Osteoblast (primary cell): ENCODE results near the gene PMAIP1. TPM values are rescaled to one million over a fixed set of nuclear protein-coding genes. Genes with fewer than 3 reads are reported as not detected.
A peak's percentile ranks its signal among the peaks of the same experiment; 100 is the strongest.
"Not testable (repeated sequence)": the region's sequence is repeated elsewhere in the genome, so short reads cannot be mapped to it uniquely, and the experiment has no call there.

Experiments
- DNase-seq: peaks from one replicate; pipeline ENCODE4 v3.0.0; 2011; ENCODE audit warnings: low spot score, mixed read lengths; ENCODE audit not compliant: insufficient read length; ENCODE audit errors: missing footprints
- H2AFZ ChIP-seq: 2 replicates; pipeline ENCODE4 v1.6.0; 2011; ENCODE audit warnings: mild to moderate bottlenecking, low read length
- H3K27ac ChIP-seq: 2 replicates; pipeline ENCODE4 v1.5.1; 2011; ENCODE audit warnings: mild to moderate bottlenecking, low read depth, low read length, moderate library complexity
- H3K27me3 ChIP-seq: 2 replicates; pipeline ENCODE4 v1.6.0; 2012; ENCODE audit warnings: mild to moderate bottlenecking, control low read depth, inconsistent platforms, low read length, moderate library complexity; ENCODE audit not compliant: insufficient read depth
- H3K36me3 ChIP-seq: 2 replicates; pipeline ENCODE4 v1.5.1; 2011; ENCODE audit warnings: mild to moderate bottlenecking, low read length, control low read depth, moderate library complexity; ENCODE audit not compliant: insufficient read depth
- H3K4me1 ChIP-seq: 2 replicates; pipeline ENCODE4 v1.5.1; 2011; ENCODE audit warnings: mild to moderate bottlenecking, low read length, control low read depth, moderate library complexity; ENCODE audit not compliant: insufficient read depth
- H3K4me2 ChIP-seq: 2 replicates; pipeline ENCODE4 v1.6.0; 2011; ENCODE audit warnings: mild to moderate bottlenecking, low read length; ENCODE audit not compliant: insufficient read depth
- H3K4me3 ChIP-seq: fragments of 200-600 bp; sonication (generic); 3 replicates; pipeline ENCODE4 v1.5.1; 2012; ENCODE audit warnings: mild to moderate bottlenecking, low read length, inconsistent platforms; ENCODE audit not compliant: insufficient read depth
- H3K79me2 ChIP-seq: 2 replicates; pipeline ENCODE4 v1.6.0; 2012; ENCODE audit warnings: mild to moderate bottlenecking, low read length, control low read depth, inconsistent platforms; ENCODE audit not compliant: insufficient read depth
- H3K9me3 ChIP-seq: 2 replicates; pipeline ENCODE4 v1.5.1; 2011; ENCODE audit warnings: low read depth, low read length, control low read depth
- H4K20me1 ChIP-seq: 2 replicates; pipeline ENCODE4 v1.6.0; 2012; ENCODE audit warnings: mild to moderate bottlenecking, low read length, control low read depth; ENCODE audit not compliant: insufficient read depth
- total RNA-seq: library from RNA; depleted of rRNA; stranded (reverse); fragments of >200 nt; gene quantifications from 2 replicates; pipeline ENCODE4 v1.2.3, GENCODE V29; 2012
- TF ChIP-seq, protein P1 (sequence below): IDR thresholded peaks from 2 replicates; pipeline ENCODE4 v1.5.1; 2011; ENCODE audit warnings: mild to moderate bottlenecking, low read depth, low read length, moderate library complexity; ENCODE audit errors: extremely low read depth

PMAIP1 gene
- total RNA-seq: 3.5 and 4.0 TPM in 2 replicates

DNA sequence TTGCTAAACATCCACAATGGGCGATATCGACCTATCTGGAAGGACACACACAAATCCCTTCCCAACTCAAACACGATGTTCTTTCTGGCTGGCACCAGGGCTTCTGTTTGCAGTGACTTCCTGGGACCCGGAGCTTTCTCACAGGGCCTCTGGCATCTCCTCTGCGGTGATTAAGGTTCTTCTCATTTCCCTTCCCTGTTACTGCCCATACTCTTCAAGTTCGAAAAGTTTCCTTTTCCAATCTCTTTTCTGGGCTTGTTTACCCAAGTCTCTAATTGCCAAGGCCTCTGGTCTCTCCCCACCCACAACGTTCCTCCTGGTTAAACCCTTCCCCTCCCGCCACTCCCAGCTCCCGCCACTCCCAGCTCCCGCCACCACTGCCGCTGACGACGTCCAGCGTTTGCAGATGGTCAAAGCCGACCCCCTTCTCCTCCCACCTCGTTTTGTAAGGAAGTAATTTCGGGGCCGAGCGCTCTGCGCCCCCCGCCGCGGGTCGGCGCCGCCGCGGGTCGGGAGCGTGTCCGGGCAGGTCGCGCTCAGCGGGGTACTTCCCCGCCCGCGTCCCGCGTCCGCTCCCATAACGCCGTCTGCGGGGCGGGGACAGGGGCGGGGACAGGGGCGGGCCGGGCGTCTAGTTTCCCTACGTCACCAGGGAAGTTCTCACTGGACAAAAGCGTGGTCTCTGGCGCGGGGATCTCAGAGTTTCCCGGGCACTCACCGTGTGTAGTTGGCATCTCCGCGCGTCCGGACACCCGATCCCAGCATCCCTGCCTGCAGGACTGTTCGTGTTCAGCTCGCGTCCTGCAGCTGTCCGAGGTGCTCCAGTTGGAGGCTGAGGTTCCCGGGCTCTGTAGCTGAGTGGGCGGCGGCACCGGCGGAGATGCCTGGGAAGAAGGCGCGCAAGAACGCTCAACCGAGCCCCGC, at the start of gene PMAIP1:
Gene PMAIP1 (plus strand): TSS at position 699 of the 924 bp plus-strand sequence. CDS start 182 bp downstream, at position 881.
- no peaks in the 10 kb centered on the region for H3K9me3 ChIP-seq
- TF ChIP-seq, protein P1, sequence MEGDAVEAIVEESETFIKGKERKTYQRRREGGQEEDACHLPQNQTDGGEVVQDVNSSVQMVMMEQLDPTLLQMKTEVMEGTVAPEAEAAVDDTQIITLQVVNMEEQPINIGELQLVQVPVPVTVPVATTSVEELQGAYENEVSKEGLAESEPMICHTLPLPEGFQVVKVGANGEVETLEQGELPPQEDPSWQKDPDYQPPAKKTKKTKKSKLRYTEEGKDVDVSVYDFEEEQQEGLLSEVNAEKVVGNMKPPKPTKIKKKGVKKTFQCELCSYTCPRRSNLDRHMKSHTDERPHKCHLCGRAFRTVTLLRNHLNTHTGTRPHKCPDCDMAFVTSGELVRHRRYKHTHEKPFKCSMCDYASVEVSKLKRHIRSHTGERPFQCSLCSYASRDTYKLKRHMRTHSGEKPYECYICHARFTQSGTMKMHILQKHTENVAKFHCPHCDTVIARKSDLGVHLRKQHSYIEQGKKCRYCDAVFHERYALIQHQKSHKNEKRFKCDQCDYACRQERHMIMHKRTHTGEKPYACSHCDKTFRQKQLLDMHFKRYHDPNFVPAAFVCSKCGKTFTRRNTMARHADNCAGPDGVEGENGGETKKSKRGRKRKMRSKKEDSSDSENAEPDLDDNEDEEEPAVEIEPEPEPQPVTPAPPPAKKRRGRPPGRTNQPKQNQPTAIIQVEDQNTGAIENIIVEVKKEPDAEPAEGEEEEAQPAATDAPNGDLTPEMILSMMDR: no peak
- H2AFZ ChIP-seq: peak within 1 kb of the TSS; percentile 95
- H3K4me3 ChIP-seq: peak within 1 kb of the TSS; percentile 85
- H3K79me2 ChIP-seq: peaks cover 12% of the 10 kb centered on the region
- peaks cover 18% of the 10 kb centered on the region for H3K4me1 ChIP-seq
- H3K36me3 ChIP-seq: peaks cover 4% of the 10 kb centered on the region
- no peaks in the 10 kb centered on the region for H3K27me3 ChIP-seq
- no peaks in the 10 kb centered on the region for H4K20me1 ChIP-seq
- peak within 1 kb of the TSS; percentile 92 for H3K4me2 ChIP-seq
- peak; percentile 95 for DNase-seq
- H3K27ac ChIP-seq: peak within 1 kb of the TSS; percentile 87

DNA sequence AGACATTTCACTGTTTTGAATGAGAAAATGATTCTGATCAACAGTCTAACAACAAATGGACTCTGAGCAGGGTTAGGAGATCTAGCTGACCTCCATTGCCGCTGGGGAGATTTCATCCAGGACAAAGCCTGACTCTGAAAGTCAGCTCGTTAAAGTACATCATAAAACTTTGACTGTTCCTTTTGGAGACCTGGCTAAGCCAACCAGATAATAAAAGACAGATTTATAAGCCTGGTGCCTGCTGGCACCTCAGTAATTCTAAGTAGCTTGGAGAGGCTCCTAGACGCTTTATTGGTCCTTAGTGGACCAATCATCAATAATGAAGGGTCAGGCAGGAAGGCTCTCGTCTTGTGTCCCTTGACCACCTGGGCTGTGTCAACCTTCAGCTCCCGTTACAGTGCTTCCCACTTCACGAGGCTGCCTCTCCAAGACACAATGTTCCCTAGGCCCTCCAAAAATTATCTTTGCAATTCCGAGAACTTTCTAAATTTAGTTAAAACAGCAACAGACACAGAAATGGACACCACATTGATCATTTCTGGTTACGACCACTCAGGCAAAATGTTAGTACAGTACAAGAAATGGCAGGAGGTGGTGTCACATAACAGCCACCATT, 47.9 kb upstream of the PMAIP1 start:
- Histone ChIP-seq H3K27ac (no peak overlapping the region), H3K36me3 (no peaks in the 10 kb centered on the region), H3K4me3 (no peak overlapping the region), H3K4me1 (no peaks in the 10 kb centered on the region), H4K20me1 (no peaks in the 10 kb centered on the region), H3K27me3 (peaks cover 6% of the 10 kb centered on the region), H3K9me3 (no peaks in the 10 kb centered on the region), H3K79me2 (no peaks in the 10 kb centered on the region), H2AFZ (no peak overlapping the region), H3K4me2 (no peak overlapping the region)
- DNase-seq: no peak
- TF ChIP-seq, protein P1: no peak

DNA sequence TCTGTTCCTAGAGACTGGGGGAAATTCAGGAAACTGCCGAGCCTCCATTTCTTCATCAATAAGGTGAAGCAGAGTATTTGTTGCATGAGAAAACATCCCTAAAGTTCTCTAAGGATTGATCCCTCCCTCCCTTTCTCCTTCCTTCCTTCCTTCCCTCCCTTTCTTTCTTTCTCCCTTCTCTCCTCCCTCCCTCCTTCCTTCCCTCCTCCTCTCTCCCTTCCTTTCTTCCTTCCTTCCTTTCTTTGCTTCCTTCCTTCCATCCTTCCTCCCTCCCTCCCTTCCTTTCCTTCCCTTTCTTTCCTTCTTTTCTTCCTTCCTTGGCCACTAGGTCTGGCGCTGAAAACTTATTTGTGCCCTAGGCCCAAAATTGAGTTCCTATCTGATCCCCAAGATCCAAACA, 47.2 kb upstream of the PMAIP1 start:
- Histone ChIP-seq H3K79me2 (no peaks in the 10 kb centered on the region), H3K4me3 (no peak overlapping the region), H2AFZ (no peak overlapping the region), H4K20me1 (no peaks in the 10 kb centered on the region), H3K4me1 (no peaks in the 10 kb centered on the region), H3K9me3 (no peaks in the 10 kb centered on the region), H3K27me3 (peaks cover 10% of the 10 kb centered on the region), H3K4me2 (no peak overlapping the region), H3K27ac (no peak overlapping the region), H3K36me3 (no peaks in the 10 kb centered on the region)
- TF ChIP-seq, protein P1: no peak
- DNase-seq: no peak

DNA sequence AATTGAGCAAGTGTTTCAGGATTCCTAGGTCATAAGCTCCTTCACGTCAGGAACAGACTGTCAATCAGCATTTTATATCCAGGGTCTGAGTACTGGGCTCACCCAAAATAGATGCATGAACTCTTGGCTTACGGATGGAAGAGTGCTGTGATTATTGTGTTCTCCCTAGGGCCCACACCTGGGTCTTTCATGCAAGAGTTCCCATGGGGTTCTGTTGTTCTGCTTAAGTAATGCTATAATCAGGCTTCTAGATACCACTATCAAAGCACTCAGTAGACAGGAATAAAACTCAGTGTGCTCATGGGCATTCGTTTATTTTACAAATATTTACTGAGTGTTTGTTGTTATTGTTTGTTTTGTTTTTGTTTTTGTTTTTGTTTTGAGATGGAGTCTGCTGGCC, 46.4 kb upstream of the PMAIP1 start:
- Histone ChIP-seq H3K9me3 (no peaks in the 10 kb centered on the region), H3K27me3 (peaks cover 9% of the 10 kb centered on the region), H2AFZ (no peak overlapping the region), H3K27ac (no peak overlapping the region), H3K4me3 (no peak overlapping the region), H4K20me1 (no peaks in the 10 kb centered on the region), H3K4me1 (no peaks in the 10 kb centered on the region), H3K4me2 (no peak overlapping the region), H3K79me2 (no peaks in the 10 kb centered on the region), H3K36me3 (no peaks in the 10 kb centered on the region)
- DNase-seq: peak; percentile 52
- TF ChIP-seq, protein P1: no peak

DNA sequence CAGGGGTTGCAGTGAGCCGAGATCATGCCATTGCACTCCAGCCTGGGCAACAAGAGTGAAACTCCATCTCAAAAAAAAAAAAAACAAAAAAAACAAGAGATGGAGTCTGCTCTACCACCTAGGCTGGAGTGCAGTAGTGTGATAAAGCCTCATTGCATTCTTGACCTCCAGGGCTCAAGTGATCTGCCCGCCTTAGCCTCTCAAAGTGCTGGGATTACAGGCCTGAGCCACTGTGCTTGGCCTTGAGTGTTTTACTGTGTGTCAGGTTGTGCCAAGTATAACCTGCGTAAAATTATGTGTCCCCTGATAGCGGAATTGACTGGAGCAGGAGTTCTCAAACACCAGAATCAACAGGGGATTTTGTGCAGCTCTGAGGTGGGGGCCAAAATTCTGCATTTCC, 45.8 kb upstream of the PMAIP1 start:
- H2AFZ ChIP-seq, H3K4me3 ChIP-seq, DNase-seq, H3K27ac ChIP-seq, H3K36me3 ChIP-seq, H3K79me2 ChIP-seq, H3K9me3 ChIP-seq, H3K4me1 ChIP-seq, H4K20me1 ChIP-seq, H3K4me2 ChIP-seq, H3K27me3 ChIP-seq: not testable (repeated sequence)
